Neural cell (in vitro differentiated cells): ENCODE results near the gene B3GALNT2. TPM values are rescaled to one million over a fixed set of nuclear protein-coding genes. Genes with fewer than 3 reads are reported as not detected.

ENCODE experiments used
- H2AFZ ChIP-seq: fragments of 200-600, 300-800 bp; sonication (generic), shearing (Covaris generic); 2 replicates; pipeline ENCODE4 v1.6.0; 2014; ENCODE audit warnings: low read depth, mild to moderate bottlenecking, antibody characterized with exemption, low read length, moderate library complexity
- H3F3A ChIP-seq: fragments of 200-600 bp; shearing (Covaris generic); 2 replicates; pipeline ENCODE4 v1.6.1; 2016; ENCODE audit warnings: mild to moderate bottlenecking, moderate library complexity, mixed read lengths, antibody characterized with exemption, low read length; ENCODE audit not compliant: insufficient read depth, poor library complexity, severe bottlenecking
- H3K27ac ChIP-seq: fragments of 200-600, 300-800 bp; sonication (generic), shearing (Covaris generic); 2 replicates; pipeline ENCODE4 v1.5.1; 2014; ENCODE audit warnings: mild to moderate bottlenecking, low read length, moderate library complexity
- H3K27me3 ChIP-seq: fragments of 300-800, 200-600 bp; sonication (generic), shearing (Covaris generic); 2 replicates; pipeline ENCODE4 v1.6.0; 2014; ENCODE audit warnings: mild to moderate bottlenecking, low read depth, low read length, moderate library complexity; ENCODE audit not compliant: insufficient read depth
- H3K36me3 ChIP-seq: fragments of 300-800, 200-600 bp; sonication (generic), shearing (Covaris generic); 2 replicates; pipeline ENCODE4 v1.5.1; 2014; ENCODE audit warnings: mild to moderate bottlenecking, antibody characterized with exemption, low read length, moderate library complexity; ENCODE audit not compliant: insufficient read depth
- H3K4me2 ChIP-seq: fragments of 300-800, 200-600 bp; sonication (generic), shearing (Covaris generic); 2 replicates; pipeline ENCODE4 v1.6.0; 2014; ENCODE audit warnings: mild to moderate bottlenecking, low read length
- H3K4me3 ChIP-seq: fragments of 300-800, 200-600 bp; sonication (generic), shearing (Covaris generic); 2 replicates; pipeline ENCODE4 v1.5.1; 2014; ENCODE audit warnings: mild to moderate bottlenecking, low read length, moderate library complexity
- H3K79me2 ChIP-seq: fragments of 200-600 bp; shearing (Covaris generic); replicated peaks from 2 replicates; pipeline ENCODE4 v1.6.0; 2014; ENCODE audit warnings: mild to moderate bottlenecking, low read length, moderate library complexity; ENCODE audit not compliant: insufficient read depth
- H3K9ac ChIP-seq: fragments of 300-800, 200-600 bp; sonication (generic), shearing (Covaris generic); 2 replicates; pipeline ENCODE4 v1.6.1; 2016; ENCODE audit warnings: mild to moderate bottlenecking, low read length, mixed read lengths
- H3K9me2 ChIP-seq: fragments of 200-600 bp; shearing (Covaris generic); 2 replicates; pipeline ENCODE4 v1.6.1; 2016; ENCODE audit warnings: mild to moderate bottlenecking, low read length, mixed read lengths; ENCODE audit not compliant: insufficient read depth
- H3K9me3 ChIP-seq: fragments of 200-600, 300-800 bp; sonication (generic), shearing (Covaris generic); 2 replicates; pipeline ENCODE4 v1.6.1; 2016; ENCODE audit warnings: mild to moderate bottlenecking, mixed run types, low read length, moderate library complexity, mixed read lengths
- H4K20me1 ChIP-seq: fragments of 200-600 bp; shearing (Covaris generic); 2 replicates; pipeline ENCODE4 v1.6.1; 2016; ENCODE audit warnings: mild to moderate bottlenecking, mixed run types; ENCODE audit not compliant: insufficient read depth
- CTCF ChIP-seq: fragments of 450-650 bp; IDR thresholded peaks from 2 replicates; pipeline ENCODE4 v1.5.1; 2014; ENCODE audit warnings: antibody characterized with exemption, mild to moderate bottlenecking, moderate library complexity; ENCODE audit not compliant: poor library complexity, severe bottlenecking
- EP300 ChIP-seq: fragments of 450-650 bp; conservative IDR thresholded peaks from 2 replicates; pipeline ENCODE4 v1.6.1; 2014; ENCODE audit warnings: antibody characterized with exemption, mild to moderate bottlenecking, moderate library complexity; ENCODE audit not compliant: poor library complexity, severe bottlenecking
- EZH2 ChIP-seq: fragments of 200-600, 300-800 bp; shearing (Covaris generic), sonication (generic); IDR thresholded peaks from 2 replicates; pipeline ENCODE4 v1.6.1; 2014; ENCODE audit warnings: antibody characterized with exemption, low read length, borderline replicate concordance, mild to moderate bottlenecking; ENCODE audit not compliant: insufficient read depth, poor library complexity, severe bottlenecking
- MXI1 ChIP-seq: fragments of 450-650 bp; conservative IDR thresholded peaks from 2 replicates; pipeline ENCODE4 v1.6.1; 2014; ENCODE audit warnings: antibody characterized with exemption, mild to moderate bottlenecking; ENCODE audit not compliant: poor library complexity, severe bottlenecking
- POLR2AphosphoS5 ChIP-seq: IDR thresholded peaks from 2 replicates; pipeline ENCODE4 v1.6.1; 2012
- RAD21 ChIP-seq: fragments of 450-650 bp; conservative IDR thresholded peaks from 2 replicates; pipeline ENCODE4 v1.6.1; 2014; ENCODE audit warnings: antibody characterized with exemption, mild to moderate bottlenecking, moderate library complexity
- REST ChIP-seq: IDR thresholded peaks from 2 replicates; pipeline ENCODE4 v1.6.1; 2012; ENCODE audit warnings: borderline replicate concordance
- SMC3 ChIP-seq: fragments of 450-650 bp; conservative IDR thresholded peaks from 2 replicates; pipeline ENCODE4 v1.6.1; 2014; ENCODE audit warnings: antibody characterized with exemption, mild to moderate bottlenecking, moderate library complexity; ENCODE audit not compliant: poor library complexity
- TAF1 ChIP-seq: IDR thresholded peaks from 2 replicates; pipeline ENCODE4 v1.6.1; 2012; ENCODE audit warnings: low read depth
- polyA plus RNA-seq: library from polyadenylated mRNA; depleted of rRNA; stranded (reverse); fragments of >200 nt; gene quantifications from 2 replicates; pipeline ENCODE4 v1.2.3, GENCODE V29; 2014

The B3GALNT2 gene
- polyA plus RNA-seq, 1 donor from 2014 or later: 29.0 TPM

GRCh38 chr1:235468970-235469369 is 35.3 kb downstream of the B3GALNT2 start:
- H3F3A ChIP-seq: no peaks in the 10 kb centered on the region
- H3K9me2 ChIP-seq: no peaks in the 10 kb centered on the region
- no peaks in the 10 kb centered on the region for H3K9me3 ChIP-seq
- no peak overlapping the region for H2AFZ ChIP-seq
- no peaks in the 10 kb centered on the region for H4K20me1 ChIP-seq
- no peak overlapping the region for H3K4me2 ChIP-seq
- no peak overlapping the region for H3K27ac ChIP-seq
- H3K27me3 ChIP-seq: no peaks in the 10 kb centered on the region
- peaks cover 12% of the 10 kb centered on the region for H3K36me3 ChIP-seq
- no peak overlapping the region for H3K4me3 ChIP-seq
- no peaks in the 10 kb centered on the region for H3K79me2 ChIP-seq
- H3K9ac ChIP-seq: no peak overlapping the region
- no peak for TF ChIP-seq CTCF
- TF ChIP-seq EP300: no peak
- no peak for TF ChIP-seq REST
- TF ChIP-seq SMC3: no peak
- TF ChIP-seq EZH2: no peak
- no peak for TF ChIP-seq POLR2AphosphoS5
- TF ChIP-seq RAD21: no peak
- no peak for TF ChIP-seq MXI1
- TF ChIP-seq TAF1: no peak

GRCh38 chr1:235468004-235468403 is 36.2 kb downstream of the B3GALNT2 start:
- no peaks in the 10 kb centered on the region for H3K9me2 ChIP-seq
- H3K4me2 ChIP-seq: no peak overlapping the region
- no peaks in the 10 kb centered on the region for H3K9me3 ChIP-seq
- H3K79me2 ChIP-seq: no peaks in the 10 kb centered on the region
- H2AFZ ChIP-seq: no peak overlapping the region
- no peak overlapping the region for H3K4me3 ChIP-seq
- no peaks in the 10 kb centered on the region for H3K27me3 ChIP-seq
- peaks cover 12% of the 10 kb centered on the region for H3K36me3 ChIP-seq
- no peaks in the 10 kb centered on the region for H3F3A ChIP-seq
- TF ChIP-seq POLR2AphosphoS5 (no peak), CTCF (no peak), EZH2 (no peak), MXI1 (no peak), EP300 (no peak), TAF1 (no peak), RAD21 (no peak), REST (no peak), SMC3 (no peak)
- H4K20me1 ChIP-seq: no peaks in the 10 kb centered on the region
- H3K9ac ChIP-seq: no peak overlapping the region
- no peak overlapping the region for H3K27ac ChIP-seq
